GM12878 (cell line): ENCODE measurements around the gene INPP5D. TPM values are rescaled to one million over a fixed set of nuclear protein-coding genes. Genes with fewer than 3 reads are reported as not detected.

Experiments
- BCL11A ChIP-seq: IDR thresholded peaks from 2 replicates; pipeline ENCODE4 v1.6.1; 2011; ENCODE audit warnings: low read depth, low read length
- CUX1 ChIP-seq: IDR thresholded peaks from 2 replicates; pipeline ENCODE4 v1.6.1; 2012; ENCODE audit warnings: improper control_type of control experiment, low read depth, low read length; ENCODE audit not compliant: insufficient replicate concordance
- FOS ChIP-seq: IDR thresholded peaks from 3 replicates; pipeline ENCODE4 v1.6.1; 2011; ENCODE audit warnings: borderline replicate concordance; ENCODE audit not compliant: insufficient read length; ENCODE audit errors: extremely low read depth
- HDAC6 ChIP-seq: fragments of 200-600 bp; sonication (generic); IDR thresholded peaks from one replicate; pipeline ENCODE4 v1.8.0; 2017; ENCODE audit warnings: antibody characterized with exemption; ENCODE audit not compliant: unreplicated experiment
- HDGF ChIP-seq: fragments of 450-650 bp; IDR thresholded peaks from 2 replicates; pipeline ENCODE4 v1.6.1; 2016; ENCODE audit warnings: antibody characterized with exemption
- IRF3 ChIP-seq: fragments of 450-650 bp; IDR thresholded peaks from 2 replicates; pipeline ENCODE4 v1.6.1; 2014; ENCODE audit warnings: mild to moderate bottlenecking
- IRF4 ChIP-seq: IDR thresholded peaks from 2 replicates; pipeline ENCODE4 v1.6.1; 2011; ENCODE audit warnings: low read depth, low read length
- KAT2A ChIP-seq: conservative IDR thresholded peaks from 2 replicates; pipeline ENCODE4 v1.6.1; 2011; ENCODE audit warnings: low read depth, low read length; ENCODE audit not compliant: control insufficient read depth
- MEF2B ChIP-seq: fragments of 450-650 bp; IDR thresholded peaks from 2 replicates; pipeline ENCODE4 v1.6.1; 2018; ENCODE audit warnings: mild to moderate bottlenecking, moderate library complexity; ENCODE audit not compliant: partially characterized antibody, poor library complexity, severe bottlenecking
- NBN ChIP-seq: fragments of 450-650 bp; IDR thresholded peaks from 2 replicates; pipeline ENCODE4 v1.6.1; 2016
- NR2F1 ChIP-seq: fragments of 450-650 bp; conservative IDR thresholded peaks from 2 replicates; pipeline ENCODE4 v1.6.1; 2017; ENCODE audit warnings: mild to moderate bottlenecking
- RB1 ChIP-seq: fragments of 450-650 bp; formaldehyde crosslinking; IDR thresholded peaks from 2 replicates; pipeline ENCODE4 v1.6.1; 2017; ENCODE audit warnings: mild to moderate bottlenecking, borderline replicate concordance
- RFX5 ChIP-seq: IDR thresholded peaks from 2 replicates; pipeline ENCODE4 v1.6.1; 2011; ENCODE audit warnings: low read depth, low read length, improper control_type of control experiment
- SIX5 ChIP-seq: IDR thresholded peaks from 2 replicates; pipeline ENCODE4 v1.6.1; 2011; ENCODE audit warnings: mild to moderate bottlenecking, low read depth, low read length, moderate library complexity; ENCODE audit not compliant: severe bottlenecking
- SP1 ChIP-seq: IDR thresholded peaks from one replicate; pipeline ENCODE4 v1.6.1; 2011; ENCODE audit warnings: low read depth, low read length
- TARDBP ChIP-seq: IDR thresholded peaks from 2 replicates; pipeline ENCODE4 v1.6.1; 2016; ENCODE audit warnings: borderline replicate concordance
- TBL1XR1 ChIP-seq: IDR thresholded peaks from 2 replicates; pipeline ENCODE4 v1.6.1; 2012; ENCODE audit warnings: low read depth, low read length, improper control_type of control experiment
- USF1 ChIP-seq: IDR thresholded peaks from 2 replicates; pipeline ENCODE4 v1.6.1; 2011; ENCODE audit warnings: borderline replicate concordance, low read depth, mild to moderate bottlenecking, moderate library complexity, mixed read lengths, low read length; ENCODE audit not compliant: insufficient read depth; ENCODE audit errors: extremely low read length
- YBX1 ChIP-seq: fragments of 450-650 bp; IDR thresholded peaks from 2 replicates; pipeline ENCODE4 v1.6.1; 2016; ENCODE audit warnings: antibody characterized with exemption
- ZNF24 ChIP-seq: fragments of 450-650 bp; IDR thresholded peaks from 2 replicates; pipeline ENCODE4 v1.6.1; 2017; ENCODE audit warnings: antibody characterized with exemption, mild to moderate bottlenecking
- ZZZ3 ChIP-seq: IDR thresholded peaks from 2 replicates; pipeline ENCODE4 v1.6.1; 2011; ENCODE audit warnings: low read depth; ENCODE audit not compliant: control insufficient read depth, insufficient read length
- polyA plus RNA-seq, 11 experiments: library from polyadenylated mRNA; depleted of rRNA in 4 of 11; unstranded in 6 of 11; stranded (reverse) in 5 of 11; fragments of >200 nt; fragmentation: Nextera tagmentation in 4 of 11; fragmentation: Illumina TruSeq in 1 of 11; extraction: Ambion mirVana in 4 of 11; extraction: Trizol in 1 of 11; gene quantifications; 1 replicate in 1 of 11; 2 replicates in 10 of 11; pipeline versions ENCODE4 v1.2.1 to v1.2.3, GENCODE V29; 2011 to 2016; ENCODE audit warnings: inconsistent platforms in 2 of 11, missing spikeins in 2 of 11, low read depth in 1 of 11
- total RNA-seq, 4 experiments: library from RNA; depleted of rRNA in 3 of 4; stranded (reverse); fragments of >200 nt in 3 of 4; fragmentation: Illumina TruSeq in 1 of 4; extraction: Trizol in 1 of 4; gene quantifications; 2 replicates each; pipeline versions ENCODE4 v1.2.1 to v1.2.3, GENCODE V29; 2013 to 2021
- TF ChIP-seq, protein P1 (sequence below): fragments of 450-650 bp; IDR thresholded peaks from 2 replicates; pipeline ENCODE4 v1.6.1; 2018; ENCODE audit warnings: mild to moderate bottlenecking, low read depth, moderate library complexity; ENCODE audit not compliant: partially characterized antibody

Gene INPP5D
- total and polyA plus RNA-seq, 10 of the 15 experiments (the other 5 are each of a cell fraction or from before 2014, with no cell fraction given) = 11.8 to 139 (median 88.8) TPM

GRCh38 chr2:233059797-233060500 lies at the start of gene INPP5D (continued):
- TF ChIP-seq HDAC6 (no peak), ZNF24 (no peak; the same call in 1 of the 2 replicates), YBX1 (no peak), HDGF (no peak), SP1 (no peak), SIX5 (no peak), NBN (peak; percentile 81), TBL1XR1 (no peak), CUX1 (no peak), FOS (no peak), IRF3 (no peak), RB1 (no peak), KAT2A (no peak), IRF4 (no peak), USF1 (no peak), BCL11A (no peak), TARDBP (peak; percentile 63; the same call in 1 of the 2 replicates), MEF2B (peak; percentile 41), NR2F1 (no peak), RFX5 (no peak), ZZZ3 (no peak)
- TF ChIP-seq, protein P1, sequence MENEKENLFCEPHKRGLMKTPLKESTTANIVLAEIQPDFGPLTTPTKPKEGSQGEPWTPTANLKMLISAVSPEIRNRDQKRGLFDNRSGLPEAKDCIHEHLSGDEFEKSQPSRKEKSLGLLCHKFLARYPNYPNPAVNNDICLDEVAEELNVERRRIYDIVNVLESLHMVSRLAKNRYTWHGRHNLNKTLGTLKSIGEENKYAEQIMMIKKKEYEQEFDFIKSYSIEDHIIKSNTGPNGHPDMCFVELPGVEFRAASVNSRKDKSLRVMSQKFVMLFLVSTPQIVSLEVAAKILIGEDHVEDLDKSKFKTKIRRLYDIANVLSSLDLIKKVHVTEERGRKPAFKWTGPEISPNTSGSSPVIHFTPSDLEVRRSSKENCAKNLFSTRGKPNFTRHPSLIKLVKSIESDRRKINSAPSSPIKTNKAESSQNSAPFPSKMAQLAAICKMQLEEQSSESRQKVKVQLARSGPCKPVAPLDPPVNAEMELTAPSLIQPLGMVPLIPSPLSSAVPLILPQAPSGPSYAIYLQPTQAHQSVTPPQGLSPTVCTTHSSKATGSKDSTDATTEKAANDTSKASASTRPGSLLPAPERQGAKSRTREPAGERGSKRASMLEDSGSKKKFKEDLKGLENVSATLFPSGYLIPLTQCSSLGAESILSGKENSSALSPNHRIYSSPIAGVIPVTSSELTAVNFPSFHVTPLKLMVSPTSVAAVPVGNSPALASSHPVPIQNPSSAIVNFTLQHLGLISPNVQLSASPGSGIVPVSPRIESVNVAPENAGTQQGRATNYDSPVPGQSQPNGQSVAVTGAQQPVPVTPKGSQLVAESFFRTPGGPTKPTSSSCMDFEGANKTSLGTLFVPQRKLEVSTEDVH = no peak
